Globus pallidus (tissue), 1 donor: ENCODE measurements around the gene SEZ6L2.
"Not testable (repeated sequence)": the region's sequence is repeated elsewhere in the genome, so short reads cannot be mapped to it uniquely, and the experiment has no call there.

Source experiments
- DNase-seq: peaks from one replicate; pipeline ENCODE4 v3.0.0-alpha.2; 2015; ENCODE audit warnings: low spot score

Gene SEZ6L2

DNA sequence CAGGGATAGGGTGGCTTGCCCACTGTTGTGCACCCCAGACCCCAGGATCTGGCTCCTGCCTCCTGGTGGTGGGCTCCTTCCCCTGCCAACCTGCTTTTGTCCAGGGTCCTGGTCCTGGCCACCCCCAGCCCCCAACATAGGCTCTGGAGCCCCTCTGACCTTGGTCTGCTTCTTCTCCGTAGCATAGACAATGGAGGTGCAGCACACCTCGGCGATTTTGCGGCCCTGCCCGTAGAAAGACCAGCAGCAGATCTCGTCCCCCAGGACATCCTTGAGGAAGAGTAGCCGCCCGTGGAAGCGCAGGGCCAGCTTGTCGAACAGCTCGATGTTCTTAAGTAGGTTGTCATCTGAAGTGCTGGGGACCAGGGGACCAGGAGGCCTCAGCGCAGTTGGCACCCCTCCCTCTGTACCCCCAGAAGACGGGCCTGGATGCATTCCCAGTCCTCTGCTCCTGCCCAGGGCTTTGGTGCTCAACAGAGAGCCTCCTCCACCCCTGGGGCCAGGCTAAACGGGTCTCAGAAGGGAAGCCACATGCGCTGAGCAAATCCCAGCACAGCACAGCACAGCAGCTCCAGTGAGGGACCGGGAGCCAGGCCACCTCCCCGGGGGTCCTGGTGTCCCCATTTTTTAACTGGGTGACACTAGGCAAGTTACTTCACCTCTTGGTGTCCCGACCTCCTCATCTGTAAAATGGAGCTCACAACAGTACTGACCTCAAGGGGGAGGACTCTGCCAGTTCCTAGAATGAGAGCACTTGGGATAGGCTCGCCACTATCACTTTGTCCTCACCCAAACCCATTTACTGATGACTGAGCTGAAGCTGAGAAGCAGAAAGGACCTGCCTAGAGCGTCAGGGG, 11.7 kb upstream of the SEZ6L2 start:
- DNase-seq, result no peak

DNA sequence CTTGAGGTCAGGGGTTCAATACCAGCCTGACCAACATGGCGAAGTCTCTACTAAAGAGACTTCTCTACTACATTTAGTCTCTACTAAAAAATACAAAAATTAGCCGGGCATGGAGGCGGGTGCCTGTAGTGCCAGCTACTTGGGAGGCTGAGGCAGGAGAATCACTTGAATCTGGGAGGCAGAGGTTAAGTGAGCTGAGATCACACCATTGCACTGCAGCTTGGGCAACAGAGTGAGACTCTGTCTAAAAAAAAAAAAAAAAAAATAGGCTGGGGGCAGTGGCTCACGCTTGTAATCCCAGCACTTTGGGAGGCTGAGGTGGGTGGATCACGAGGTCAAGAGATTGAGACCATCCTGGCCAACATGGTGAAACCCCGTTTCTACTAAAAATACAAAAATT, 10.5 kb upstream of the SEZ6L2 start:
- not testable (repeated sequence) for DNase-seq

DNA sequence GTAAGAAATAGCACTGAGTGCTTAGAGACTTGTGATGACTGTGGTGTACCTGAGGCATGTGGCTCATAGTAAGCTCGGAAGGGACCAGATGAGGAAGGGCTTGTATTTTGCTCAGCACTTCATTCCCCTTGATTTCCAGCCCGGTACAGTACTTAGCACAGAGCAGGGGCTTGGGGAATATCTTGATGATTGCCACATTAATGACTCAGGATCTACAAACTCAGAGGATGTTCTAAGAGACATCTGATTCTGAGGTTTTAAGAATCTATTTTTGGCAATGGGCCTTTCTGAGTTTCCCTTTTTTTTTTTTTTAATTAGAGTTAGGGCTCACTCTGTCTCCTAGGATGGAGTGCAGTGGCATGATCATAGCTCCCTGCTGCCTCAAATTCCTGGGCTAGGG, 10.0 kb upstream of the SEZ6L2 start:
- DNase-seq, result no peak

DNA sequence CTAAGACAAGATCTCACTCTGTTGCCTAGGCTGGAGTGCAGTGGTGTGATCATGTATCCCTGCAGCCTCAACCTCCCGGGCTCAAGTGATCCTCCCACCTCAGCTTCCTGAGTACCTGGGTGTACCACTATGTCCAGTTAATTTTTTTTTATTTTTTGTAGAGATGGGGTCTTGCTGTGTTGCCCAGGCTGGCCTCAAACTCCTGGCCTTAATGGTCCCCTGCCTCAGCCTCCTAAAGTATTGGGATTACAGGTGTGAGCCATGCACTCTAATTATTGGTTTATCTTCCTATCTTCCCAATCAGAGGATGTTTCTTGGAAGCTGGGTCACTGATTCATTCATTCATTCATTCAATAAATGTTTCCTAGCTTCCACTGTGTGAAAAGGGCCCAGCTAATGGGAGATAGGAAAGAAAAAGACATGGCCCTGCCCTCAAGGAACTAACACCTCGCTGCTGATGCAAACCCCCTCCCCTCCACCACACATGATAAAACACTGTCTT, 9.4 kb upstream of the SEZ6L2 start:
- DNase-seq, result no peak

DNA sequence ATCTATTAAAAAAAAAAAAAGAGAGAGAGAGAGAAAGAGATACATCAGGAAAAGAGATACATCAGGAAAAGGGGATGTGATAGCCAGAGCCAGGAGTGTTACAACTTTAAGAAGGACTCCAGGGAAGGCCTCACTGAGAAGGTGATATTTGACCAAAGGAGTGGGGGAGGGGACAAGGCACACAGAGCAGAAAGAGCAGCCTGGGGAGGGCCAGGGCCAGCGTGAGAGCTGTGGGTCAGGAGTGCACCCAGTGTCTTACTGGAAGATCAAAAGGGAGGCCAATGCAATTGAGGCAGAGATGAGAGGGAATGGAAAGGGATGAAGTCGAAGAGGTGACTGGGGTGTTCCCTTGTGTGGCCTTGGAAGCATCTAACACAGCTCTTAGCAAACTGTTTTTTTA, 8.6 kb upstream of the SEZ6L2 start:
- no peak for DNase-seq

DNA sequence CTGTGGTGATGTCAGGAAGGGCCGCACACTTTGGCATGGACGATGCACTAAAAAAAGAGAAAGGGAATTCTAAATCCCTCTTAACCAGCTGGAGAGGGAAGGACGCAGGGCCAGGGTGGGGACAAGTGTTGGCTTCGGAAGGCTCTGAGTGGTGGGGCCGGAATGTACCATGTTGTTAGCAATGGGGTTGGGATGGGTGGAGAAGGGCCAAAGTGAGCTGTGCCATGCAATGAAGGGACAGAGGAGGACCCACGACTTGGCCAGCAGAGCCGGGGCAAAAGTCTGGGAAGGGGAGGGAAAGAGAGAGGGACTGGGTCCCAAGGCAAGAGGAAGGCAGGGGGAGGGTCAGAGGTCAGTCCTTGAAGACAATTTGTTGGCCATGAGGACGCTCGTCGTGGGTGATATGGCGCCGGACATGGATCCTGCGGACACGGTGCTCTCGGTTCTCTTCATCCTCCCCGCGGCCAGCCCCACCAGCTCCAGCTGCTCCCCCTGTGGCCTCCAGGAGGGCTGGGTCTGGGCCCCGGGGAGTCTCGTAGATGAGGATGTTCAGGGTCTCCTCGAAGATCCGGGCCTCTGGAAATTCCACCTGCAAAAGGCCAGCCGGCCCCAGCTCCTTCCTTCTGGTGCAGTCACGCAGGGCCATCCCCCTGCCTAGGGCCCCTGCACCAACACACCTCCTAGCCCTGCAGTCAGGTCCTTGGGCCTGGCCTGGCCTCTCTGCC, 7.3 kb upstream of the SEZ6L2 start:
- no peak for DNase-seq

DNA sequence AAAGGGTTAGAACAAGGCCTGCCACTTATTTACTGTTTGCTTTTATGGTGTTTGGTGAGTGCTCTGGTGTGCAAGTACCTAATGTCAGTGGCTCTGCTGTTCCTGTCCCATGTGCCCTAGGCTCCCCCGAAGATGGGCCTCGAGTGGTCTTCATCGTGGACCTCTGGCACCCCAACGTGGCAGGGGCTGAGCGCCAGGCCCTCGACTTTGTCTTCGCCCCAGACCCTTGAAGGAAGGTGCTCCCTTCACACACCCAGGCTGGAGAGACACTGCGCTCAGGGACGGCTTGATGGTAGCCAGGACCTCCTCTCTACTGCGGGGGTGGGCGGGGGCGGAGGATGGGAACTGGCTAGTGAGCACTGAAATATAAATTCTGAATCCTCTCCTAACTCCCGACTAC, 6.3 kb upstream of the SEZ6L2 start:
- no peak for DNase-seq

DNA sequence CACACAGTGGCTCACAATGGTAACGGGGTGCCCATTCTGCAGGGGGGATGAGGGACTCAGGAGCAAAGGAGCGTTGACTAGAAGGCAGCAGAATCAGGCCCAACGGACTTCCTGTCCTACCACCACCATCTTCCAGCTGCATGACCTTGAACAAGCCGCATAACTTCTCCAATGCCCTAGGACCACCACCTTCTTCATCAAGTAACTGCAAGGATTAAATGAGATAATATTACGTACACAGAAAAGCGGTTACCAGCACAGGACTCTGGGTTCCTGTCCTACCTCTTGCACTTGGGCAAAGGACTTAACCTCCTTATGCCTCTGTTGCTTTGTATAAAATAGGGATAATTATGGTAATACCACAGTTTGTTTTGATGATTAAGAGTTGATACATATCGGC, 5.6 kb upstream of the SEZ6L2 start:
- DNase-seq, result no peak

DNA sequence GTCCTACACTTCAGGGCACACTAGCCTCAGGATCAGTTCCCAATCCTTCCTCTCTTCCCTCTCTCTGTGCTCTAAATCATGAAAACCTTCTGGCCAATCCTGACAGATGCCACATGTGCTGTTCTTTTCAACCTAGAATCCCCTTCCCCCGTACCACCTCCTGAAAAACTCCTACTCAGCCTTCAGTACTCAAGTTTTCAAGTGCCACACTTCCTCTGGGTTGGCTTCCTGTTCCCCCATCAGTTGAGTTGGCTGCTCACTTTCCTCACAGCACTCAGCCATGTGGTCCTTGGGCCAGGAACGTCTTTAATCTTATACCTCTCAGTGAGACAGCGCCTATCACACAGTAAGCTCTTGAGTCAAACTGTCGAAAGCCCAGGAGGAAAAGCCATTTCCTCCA, 4.2 kb upstream of the SEZ6L2 start:
- DNase-seq, result no peak

DNA sequence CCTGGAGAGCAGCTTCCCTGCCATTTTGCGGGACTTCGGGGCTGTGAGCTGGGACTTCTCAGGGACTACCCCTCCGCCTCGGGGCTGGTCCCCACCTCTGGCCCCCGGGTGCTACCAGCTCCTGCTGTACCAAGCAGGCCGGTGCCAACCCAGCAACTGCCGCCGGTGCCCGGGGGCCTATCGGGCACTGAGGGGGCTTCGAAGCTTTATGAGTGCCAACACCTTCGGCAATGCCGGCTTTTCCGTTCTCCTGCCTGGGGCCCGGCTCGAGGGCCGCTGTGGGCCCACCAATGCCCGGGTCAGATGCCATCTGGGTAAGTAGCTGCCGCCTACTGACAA, 2.2 kb upstream of the SEZ6L2 start:
- no peak for DNase-seq

DNA sequence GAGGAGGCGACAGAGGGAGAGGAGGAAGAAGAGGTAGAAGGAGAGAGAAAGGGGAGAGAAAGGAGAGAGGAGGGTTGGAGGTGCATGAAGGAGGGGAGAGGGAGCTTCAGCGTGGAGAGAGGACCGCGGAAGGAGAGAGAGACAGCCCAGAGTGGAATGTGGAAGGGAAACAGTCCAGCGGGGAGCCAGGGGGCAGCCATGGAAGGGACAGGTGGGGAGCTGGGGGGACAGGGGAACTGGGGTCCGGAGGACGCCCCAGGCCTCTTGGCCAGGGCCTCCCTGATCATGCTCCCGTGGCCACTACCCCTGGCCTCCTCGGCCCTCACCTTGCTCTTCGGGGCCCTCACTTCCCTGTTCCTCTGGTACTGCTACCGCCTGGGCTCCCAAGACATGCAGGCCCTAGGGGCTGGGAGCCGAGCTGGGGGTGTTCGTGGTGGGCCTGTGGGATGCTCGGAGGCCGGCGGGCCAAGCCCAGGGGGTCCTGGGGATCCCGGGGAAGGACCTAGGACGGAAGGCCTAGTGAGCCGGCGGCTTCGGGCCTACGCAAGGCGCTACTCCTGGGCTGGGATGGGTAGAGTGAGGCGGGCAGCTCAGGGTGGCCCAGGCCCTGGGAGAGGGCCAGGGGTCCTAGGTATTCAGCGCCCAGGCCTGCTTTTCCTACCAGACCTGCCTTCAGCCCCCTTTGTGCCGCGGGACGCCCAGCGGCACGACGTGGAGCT, 1.7 kb upstream of the SEZ6L2 start:
- no peak for DNase-seq

DNA sequence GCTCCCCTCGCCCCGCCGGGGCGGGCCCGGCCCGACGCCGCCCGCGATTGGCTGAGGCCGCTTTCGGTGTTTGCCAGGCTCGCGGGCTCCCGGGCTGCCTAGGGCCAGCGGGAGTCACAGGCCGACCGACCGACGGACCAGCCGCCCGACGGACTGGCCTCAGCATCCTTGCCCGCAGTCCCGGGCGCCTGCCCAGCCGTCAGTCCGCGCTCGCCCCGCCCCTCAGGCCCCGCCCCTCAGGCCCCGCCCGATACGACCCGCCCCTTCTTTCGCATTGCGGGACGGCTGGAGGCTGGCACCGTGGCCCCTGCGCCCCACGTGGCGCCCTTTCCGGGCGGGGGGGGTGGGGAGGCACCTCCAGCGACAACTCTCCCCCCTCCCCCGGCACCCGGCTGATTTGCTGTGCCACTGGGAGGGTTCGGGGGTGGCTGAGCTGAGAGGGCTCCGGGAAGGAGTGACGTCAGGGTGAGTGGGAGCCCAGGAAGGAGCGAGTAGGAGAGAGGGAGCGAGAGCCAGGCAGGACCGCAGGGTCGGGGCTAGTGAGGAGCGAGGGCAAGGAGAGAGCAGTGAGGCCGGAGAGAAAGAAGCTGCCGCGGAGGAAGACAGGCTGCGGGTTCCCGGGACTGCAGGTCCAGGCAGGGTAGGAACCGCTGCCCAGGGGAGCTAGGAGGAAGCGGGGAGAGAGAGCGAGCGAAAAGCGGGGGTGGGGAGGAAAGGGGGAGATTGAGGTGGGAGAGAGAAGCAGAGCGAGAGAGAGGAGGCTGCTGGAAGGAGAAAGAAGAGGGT, 945 bp upstream of the SEZ6L2 start, which contains the start of gene ASPHD1:
Gene ASPHD1, plus strand, starts transcription at position 387 of the 786 bp plus-strand sequence. CDS start 484 bp downstream, outside the sequence.
- DNase-seq, result peak; percentile 93

DNA sequence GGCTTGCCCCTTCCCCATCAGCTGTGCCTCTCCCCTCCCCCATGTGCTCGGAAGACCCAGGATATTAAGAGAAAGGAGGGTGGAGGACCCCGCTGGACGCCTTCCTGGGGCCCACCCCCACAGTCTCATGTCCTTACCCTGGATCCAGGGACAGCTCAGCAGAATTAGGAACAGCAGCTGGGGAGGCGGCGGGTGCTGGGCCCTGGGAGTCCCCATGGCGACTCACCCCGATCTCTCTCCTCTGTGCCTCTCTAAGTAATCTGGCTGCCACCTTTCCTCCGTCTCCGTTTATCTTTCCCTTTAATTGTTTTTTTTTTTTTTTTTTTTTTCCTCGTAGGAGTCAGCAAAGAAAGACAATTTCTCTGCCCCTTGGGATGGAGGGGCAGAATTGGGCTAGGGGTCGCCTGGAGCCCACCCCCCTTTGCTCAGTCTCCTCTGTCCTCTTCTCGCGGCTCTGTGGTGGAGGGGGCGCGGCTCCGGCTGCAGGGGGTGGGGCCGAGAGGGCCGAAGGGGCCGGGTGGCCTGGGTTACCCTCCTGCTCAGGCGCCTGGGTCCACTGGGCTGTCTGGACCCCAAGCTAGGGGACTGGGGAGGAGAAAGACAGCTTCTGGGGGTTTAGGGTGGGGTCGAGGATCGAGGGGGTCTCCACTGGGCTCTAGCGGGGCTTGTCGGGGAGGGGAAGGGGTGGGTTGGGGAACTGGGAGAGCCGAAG, 390 bp downstream of the SEZ6L2 start:
- no peak for DNase-seq

DNA sequence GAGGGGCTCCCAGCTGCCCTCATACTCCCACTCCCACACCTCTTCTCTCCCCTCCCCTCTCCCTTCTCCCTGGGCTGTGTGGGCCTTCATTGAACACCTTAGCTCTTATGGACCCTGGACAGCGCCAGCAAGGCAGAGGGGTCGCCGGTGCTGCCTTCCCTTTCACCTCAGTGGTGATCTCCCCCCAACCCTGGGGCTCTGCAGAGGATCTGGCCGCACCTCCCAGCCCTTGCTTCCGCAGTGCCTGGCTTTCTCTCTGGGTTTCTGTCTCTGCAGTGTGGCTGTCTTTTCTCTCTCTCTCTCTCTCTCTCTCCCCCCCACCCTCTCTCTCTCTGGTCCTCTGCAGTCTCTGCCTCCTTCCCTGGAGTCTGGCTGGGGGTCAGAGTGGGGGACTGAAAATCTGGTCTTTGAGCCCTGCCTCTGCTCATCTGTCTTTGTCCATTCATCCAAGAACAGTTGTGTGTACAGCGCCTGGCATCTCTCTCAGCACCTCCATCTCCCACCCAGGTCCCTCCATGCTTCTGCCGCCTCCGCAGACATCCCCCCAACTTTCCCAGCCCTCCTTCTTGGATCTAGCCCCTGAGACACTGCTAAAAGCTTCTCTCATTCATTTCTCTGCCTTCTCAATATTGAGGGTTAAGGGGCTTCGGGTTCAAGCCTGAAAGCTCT, 1.1 kb downstream of the SEZ6L2 start:
- DNase-seq, result no peak

DNA sequence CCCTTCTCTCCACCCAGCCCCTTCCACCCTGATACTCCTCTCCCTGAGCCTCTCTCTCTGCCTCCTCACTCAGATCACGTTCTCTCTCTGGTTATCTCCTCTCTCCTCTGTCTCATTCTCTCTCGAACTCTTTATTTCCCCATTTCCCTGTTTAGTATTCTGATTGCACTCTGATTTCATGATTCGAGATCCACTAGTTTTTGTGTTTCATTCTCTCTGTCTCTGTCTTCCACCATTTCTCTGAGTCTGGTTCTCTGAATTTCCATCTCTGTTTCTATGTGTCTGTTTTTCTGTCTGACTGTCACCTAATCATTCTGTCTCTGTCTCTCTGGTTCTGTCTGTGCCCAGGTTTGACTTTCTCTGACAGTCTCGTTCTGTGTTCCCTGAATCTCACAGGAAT, 2.0 kb downstream of the SEZ6L2 start:
- no peak for DNase-seq

DNA sequence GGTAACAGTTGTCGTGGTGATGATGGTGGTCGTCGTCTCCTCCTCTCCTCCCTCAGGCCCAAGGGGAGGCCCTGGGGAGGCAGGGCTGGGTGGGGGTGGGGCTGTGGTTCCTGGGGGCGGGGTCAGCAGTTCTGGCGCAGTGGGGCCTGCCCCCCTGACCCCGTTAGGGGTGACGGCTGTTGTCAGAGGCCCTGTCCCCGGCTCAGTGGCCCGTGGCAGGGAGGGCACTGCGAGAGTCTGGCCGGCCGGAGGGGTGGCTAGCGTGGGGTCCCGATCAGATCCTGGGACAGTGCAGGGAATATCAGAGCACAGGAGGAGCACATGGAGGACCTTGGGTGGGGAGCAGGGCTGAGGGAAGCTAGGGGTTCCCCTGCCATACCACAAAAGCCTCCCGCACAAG, 2.5 kb downstream of the SEZ6L2 start:
- no peak for DNase-seq

DNA sequence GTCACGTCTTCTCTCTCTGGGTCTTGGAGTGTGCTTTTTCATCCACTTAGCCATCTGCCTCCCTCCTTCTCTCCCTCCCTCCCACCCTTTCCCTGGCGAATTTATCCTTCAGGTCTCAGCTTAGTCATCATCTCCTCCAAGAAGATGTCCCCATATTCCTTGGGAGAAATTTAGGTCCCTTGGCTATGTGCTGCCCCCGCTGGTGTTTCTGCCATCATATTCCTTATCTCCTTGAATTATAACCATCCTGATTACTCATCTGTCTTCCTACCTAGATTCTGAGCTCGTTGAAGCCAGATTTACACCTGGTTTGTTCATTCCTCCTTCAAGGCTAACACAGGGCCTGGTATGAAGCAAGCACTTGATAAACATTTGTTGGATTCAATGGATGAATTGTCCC, 5.0 kb downstream of the SEZ6L2 start:
- DNase-seq, result no peak

DNA sequence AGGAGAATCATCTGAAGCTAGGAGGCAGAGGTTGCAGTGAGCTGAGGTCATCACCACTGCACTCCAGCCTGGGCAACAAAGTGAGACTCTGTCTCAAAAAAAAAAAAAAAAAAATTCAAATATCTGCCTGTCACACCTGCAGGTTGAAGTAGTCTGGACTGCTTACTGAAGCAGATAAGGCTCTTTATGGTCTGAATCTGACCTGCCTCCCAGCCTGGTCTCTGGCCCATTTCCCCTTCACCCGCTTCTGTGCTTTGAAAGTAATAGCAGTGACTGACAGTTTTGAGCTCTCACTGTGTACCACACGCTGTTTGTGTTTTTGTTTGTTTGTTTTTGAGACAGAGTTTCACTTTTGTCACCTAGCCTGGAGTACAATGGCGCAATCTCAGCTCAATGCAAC, 5.8 kb downstream of the SEZ6L2 start:
- DNase-seq, result no peak

DNA sequence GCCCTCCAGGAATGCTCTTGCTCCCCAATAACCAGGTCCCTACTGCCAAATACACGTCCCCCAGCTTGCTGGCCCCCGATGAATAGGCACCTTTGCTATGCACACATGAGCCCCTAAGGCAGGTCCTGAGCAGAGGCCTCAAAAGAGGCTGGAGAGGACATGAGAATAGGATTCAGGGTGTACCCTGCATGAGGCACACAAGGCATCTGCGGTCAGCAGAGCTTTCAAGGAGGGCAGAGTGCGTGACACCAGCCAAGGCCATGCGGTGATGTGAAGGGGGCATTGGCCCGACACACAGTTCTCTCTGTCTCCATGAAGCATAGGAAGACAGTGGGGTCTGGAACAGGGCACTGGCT, 6.9 kb downstream of the SEZ6L2 start:
- DNase-seq, result no peak

DNA sequence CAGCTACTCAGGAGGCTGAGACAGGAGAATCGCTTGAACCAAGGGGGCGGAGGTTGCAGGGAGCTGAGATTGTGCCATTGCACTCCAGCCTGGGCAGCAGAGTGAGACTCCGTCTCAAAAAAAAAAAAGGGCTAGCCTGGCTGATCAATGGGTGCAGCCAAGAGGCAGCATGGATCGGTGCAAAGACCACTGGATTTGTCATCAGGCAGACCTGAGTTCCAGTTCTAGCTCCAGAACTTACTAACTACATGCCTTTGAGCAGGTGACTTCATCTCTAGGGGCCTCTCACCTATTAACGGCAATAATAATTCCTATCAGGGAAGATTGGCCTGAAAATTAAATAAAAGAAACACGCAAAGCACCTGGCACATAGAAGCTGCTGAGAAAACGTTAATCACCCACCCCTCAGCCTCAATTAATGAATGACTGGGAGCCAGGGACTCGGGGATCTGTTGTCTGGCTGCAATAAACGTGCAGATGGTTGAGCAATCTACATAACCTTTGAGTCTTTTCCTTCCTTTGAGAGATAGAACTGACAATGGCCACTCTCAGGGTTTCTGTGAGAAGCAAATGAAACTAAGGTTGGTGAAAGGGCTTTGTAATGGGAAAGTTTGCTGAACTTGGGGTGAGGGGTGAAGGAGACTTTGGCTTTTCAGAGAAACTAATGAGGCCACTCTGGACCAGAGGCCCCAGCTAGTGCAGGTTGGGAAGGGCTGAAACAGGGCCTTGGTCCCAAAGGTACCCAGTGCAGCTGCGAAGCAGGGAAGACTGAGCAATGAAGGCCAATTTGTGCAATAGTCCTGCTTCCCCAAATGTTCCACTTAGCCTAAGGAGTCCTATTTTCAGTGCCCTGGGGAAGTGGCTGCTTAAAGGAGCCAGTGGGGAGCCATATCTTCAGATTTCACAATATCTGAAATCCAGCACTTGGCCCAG, 7.6 kb downstream of the SEZ6L2 start:
- DNase-seq, result no peak
